Head of caudate nucleus (tissue), 42 donors: Measurements from ENCODE around the gene TTLL3.

ENCODE experiments used
- DNase-seq, 42 donors: peaks; one replicate each; pipeline versions ENCODE4 v3.0.0 to v3.0.0-alpha.2; 2020 to 2021; ENCODE audit warnings: mixed read lengths in 7 of 42
- intact Hi-C: fragments of 100-400 bp; cut with DNase I; formaldehyde crosslinking; loops from one replicate; pipeline ENCODE4 v1.15.0; 2022

Gene TTLL3

DNA sequence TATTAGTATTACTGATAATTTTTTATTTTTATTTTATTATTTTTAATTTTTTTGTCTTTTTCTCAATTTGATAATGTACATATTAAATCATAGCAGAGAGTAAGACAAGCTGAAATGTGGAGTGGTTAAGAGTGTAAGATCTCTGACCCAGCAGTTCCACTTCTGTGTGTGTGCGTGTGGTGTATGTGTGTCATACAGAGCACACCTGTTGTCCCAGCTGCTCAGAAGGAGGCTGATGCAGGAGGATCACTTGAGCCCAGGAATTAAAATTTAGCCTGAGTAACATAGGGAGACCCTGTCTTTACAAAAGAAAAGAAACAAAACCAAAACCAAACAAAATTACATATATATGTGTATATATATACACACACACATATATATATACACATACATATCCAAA lies 71.4 kb downstream of the TTLL3 start:
- no peak for DNase-seq
- intact Hi-C loops: no loop called here

DNA sequence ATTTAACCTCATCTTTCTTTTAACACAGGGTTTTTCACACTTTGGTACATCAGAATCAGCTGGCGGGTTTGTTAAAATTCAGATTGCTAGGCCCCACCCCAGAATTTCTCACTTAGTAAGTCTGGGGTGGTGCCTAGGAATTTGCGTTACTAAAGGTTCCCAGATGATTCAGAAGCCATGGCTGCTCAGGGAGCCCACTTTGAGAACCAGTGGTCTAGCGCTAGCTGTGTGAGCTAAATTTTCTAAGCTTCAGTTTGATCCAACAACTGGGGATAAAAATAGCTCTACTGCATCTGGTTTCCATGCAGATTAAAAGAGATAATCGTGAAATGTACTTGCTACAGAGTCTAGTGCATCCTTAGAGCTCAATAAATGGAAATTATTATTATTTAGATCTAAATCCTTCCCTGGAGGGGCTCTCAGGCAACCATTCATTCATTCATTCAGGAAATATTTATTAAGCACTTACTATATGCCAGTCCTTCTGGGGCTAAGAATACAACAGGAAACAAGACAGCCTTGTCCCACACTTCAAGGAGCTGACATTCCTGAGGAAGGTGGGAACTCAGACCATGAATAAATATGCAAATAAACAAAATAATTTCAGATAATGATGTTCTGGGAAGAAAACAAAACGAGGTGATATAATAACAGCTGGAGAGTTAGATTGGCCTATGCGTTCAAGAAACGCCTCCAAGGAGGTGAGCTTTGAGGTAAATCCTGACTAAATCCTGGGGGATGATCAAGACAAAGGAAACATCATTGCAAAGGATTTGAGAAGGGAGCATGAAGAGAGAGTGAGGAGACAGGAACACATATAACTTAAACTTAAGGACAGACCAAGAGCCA lies 73.9 kb downstream of the TTLL3 start:
- intact Hi-C loops: no loop called here
- no peak for DNase-seq

- no peak for DNase-seq
- intact Hi-C loops: no loop called here
Observed at GRCh38 chr3:9884555-9885165, 74.6 kb downstream of the TTLL3 start.
